Heart left ventricle (tissue), 16 donors: ENCODE measurements around the gene MRPL20. TPM values are rescaled to one million over a fixed set of nuclear protein-coding genes. Genes with fewer than 3 reads are reported as not detected.

Experiments
- ATAC-seq, 4 donors: fragments of 200-7000 bp; cut with Tn5 transposase; one replicate each; pipeline ENCODE4 v1.9.1; 2020 to 2022; ENCODE audit warnings: moderate library complexity in 4 of 4, mild to moderate bottlenecking in 3 of 4, moderate number of reproducible peaks in 1 of 4
- DNase-seq, 5 donors: peaks; one replicate each; pipeline ENCODE4 v3.0.0-alpha.2; 2020
- H3K27ac ChIP-seq, 12 donors: fragments of 200-600 bp; sonication (generic) in 4 of 12; one replicate each; pipeline versions ENCODE4 v1.5.0 to v1.8.0; 2016 to 2022; ENCODE audit warnings: mild to moderate bottlenecking in 2 of 12
- H3K27me3 ChIP-seq, 9 donors: fragments of 200-600 bp; sonication (generic) in 2 of 9; one replicate each; pipeline versions ENCODE4 v1.5.1 to v1.8.0; 2016 to 2022; ENCODE audit warnings: mild to moderate bottlenecking in 3 of 9
- H3K36me3 ChIP-seq, 9 donors: fragments of 200-600 bp; sonication (generic) in 2 of 9; one replicate each; pipeline versions ENCODE4 v1.5.0 to v1.8.0; 2018 to 2022; ENCODE audit warnings: mild to moderate bottlenecking in 2 of 9
- H3K4me1 ChIP-seq, 12 donors: fragments of 200-600 bp; sonication (generic) in 4 of 12; one replicate each; pipeline versions ENCODE4 v1.5.0 to v1.8.0; 2016 to 2022; ENCODE audit warnings: mild to moderate bottlenecking in 3 of 12
- H3K4me3 ChIP-seq, 12 donors: fragments of 200-600 bp; sonication (generic) in 4 of 12; one replicate each; pipeline versions ENCODE4 v1.5.0 to v1.8.0; 2017 to 2022; ENCODE audit warnings: mild to moderate bottlenecking in 9 of 12, moderate library complexity in 4 of 12
- H3K9me3 ChIP-seq, 12 donors: fragments of 200-600 bp; sonication (generic) in 4 of 12; one replicate each; pipeline versions ENCODE4 v1.5.0 to v1.8.0; 2016 to 2022; ENCODE audit warnings: mild to moderate bottlenecking in 1 of 12
- POLR2A ChIP-seq, 2 donors: fragments of 450-650 bp; IDR thresholded peaks; one replicate each; pipeline ENCODE4 v1.6.1; 2017; ENCODE audit warnings: antibody characterized with exemption in 2 of 2, mild to moderate bottlenecking in 2 of 2, moderate library complexity in 2 of 2
- WGBS, 4 donors: extraction: QIAGEN DNeasy Blood & Tissue Kit in 2 of 4; methylation state at CpG; one replicate each; pipeline versions ENCODE4 v1.1.5 to v1.1.7; 2013 to 2018; 5-methylcytosine and 5-hydroxymethylcytosine counted together
- intact Hi-C, 10 donors: fragments of 100-400 bp; cut with DNase I; formaldehyde crosslinking; loops; one replicate each; pipeline versions ENCODE4 v1.11.1 to v1.14.2; 2022
- polyA plus RNA-seq, 2 donors: library from polyadenylated mRNA; stranded (reverse); fragments of 200-250 nt; gene quantifications; one replicate each; pipeline ENCODE4 v1.2.3, GENCODE V29; 2013
- total RNA-seq, 9 donors: library from RNA; depleted of rRNA in 2 of 9; stranded (reverse); fragments of >200 nt in 2 of 9; fragmentation: NEBNext Ultra II Directional in 3 of 9; extraction: Animal tissue kit (Norgen Biotek cat#: 25700) in 3 of 9; gene quantifications; one replicate each; pipeline versions ENCODE4 v1.1.0 to v1.2.4, GENCODE V29; 2016 to 2023
- TF ChIP-seq, protein P1 (sequence below), 12 donors: fragments of 200-600 bp; sonication (generic) in 4 of 12; IDR thresholded peaks; one replicate each; pipeline versions ENCODE4 v1.5.0 to v1.8.0; 2018 to 2022; ENCODE audit warnings: antibody characterized with exemption in 12 of 12, mild to moderate bottlenecking in 5 of 12
- donor health status: ischemic (EF 13 %, LVEDD 7.1; RV severe dilation, severe dysfunction).
- donor health status: healthy with polysubstance abuse.
- donor health status: DM: no; HTN: yes; CAD: no.
- donor health status: DM: no; HTN: no; CAD: no.
- donor health status: ischemic (EF 25% LVEDD 6.9; RV normal size, moderate dysfunction).
- donor health status: ischemic (EF 25% LVEDD 5.7; RV mildly dilated, moderate dysfunction).
- donor health status: healthy.
- donor health status: DM: yes; HTN: yes; CAD: no.
- donor health status: ischemic (EF 35%, LVEDD 5.7; RV mildly dilated, moderate dysfunction).
- donor health status: nonischemic (EF 11% LVEDD 7.7; RV severe dilation, severe dysfunction).
- donor health status: DM: yes; HTN: yes; CAD: no.
- donor health status: PGD.
- donor health status: ischemic (EF 29% LVEDD 5.4; RV normal size, mild dysfunction).
- donor health status: nonischemic (EF 23%, LVEDD 6.1; RV moderate dilation, normal function).

Gene MRPL20
- total and polyA plus RNA-seq, 11 donors = 112 to 238 (median 141) TPM

DNA sequence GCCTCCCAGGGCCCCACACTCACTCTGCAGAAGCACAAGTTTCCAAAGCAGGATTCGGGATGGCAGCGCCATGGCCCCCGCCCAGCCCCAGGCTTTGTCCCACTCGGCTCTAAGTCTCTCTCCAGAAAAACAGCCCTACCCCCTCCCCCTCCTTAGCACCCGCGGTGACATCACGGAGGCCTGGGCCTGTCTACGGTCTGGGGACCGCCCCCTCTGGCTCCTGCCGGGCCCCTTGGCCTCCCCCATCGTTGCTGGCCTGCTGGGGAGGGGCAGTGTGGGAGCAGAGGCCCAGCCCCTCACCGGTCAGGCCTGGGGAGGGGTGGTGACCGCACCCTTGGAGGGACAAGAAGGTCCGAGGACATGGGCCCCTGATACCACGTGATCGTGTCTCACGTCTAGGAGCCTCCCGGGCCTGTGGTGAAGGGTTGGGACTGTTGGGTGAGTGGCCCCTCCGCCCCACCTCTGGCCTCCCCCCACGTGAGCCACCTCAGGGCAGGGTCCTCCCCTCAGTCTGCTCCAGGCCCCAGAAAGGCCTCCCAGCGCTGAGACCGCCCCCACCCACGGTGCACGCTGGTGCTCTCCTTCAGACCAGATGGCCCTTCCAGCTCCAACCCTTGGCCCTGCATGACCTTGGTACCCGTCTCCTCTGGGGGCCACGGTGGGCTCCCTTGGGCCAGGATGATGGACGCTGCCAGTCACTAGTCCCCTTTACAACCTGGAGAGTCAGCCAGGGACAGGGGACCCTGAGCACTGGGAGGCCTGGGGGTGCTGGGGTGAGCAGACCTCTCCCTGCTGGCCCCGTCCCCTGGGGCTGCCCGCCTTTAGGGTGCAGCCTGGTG, 48.4 kb downstream of the MRPL20 start, which contains the start of gene MXRA8:
Gene MXRA8, minus strand, starts transcription at position 123 of the 839 bp plus-strand sequence. Its CDS starts 51 bp downstream, at position 72.
- intact Hi-C loops = no loop called here
- Histone ChIP-seq H3K27me3 (peaks cover 4 to 45% (median 20%) of the 10 kb centered on the region in 9 donors), H3K4me3 (peak within 1 kb of the TSS; percentile 6 to 81 (median 54)), H3K36me3 (peaks cover 0 to 11% (median 0%) of the 10 kb centered on the region in 9 donors), H3K27ac (peak within 1 kb of the TSS; percentile 53 to 91 (median 80)), H3K4me1 (peaks cover 0 to 50% (median 23%) of the 10 kb centered on the region in 12 donors), H3K9me3 (no peaks in the 10 kb centered on the region)
- TF ChIP-seq, protein P1, sequence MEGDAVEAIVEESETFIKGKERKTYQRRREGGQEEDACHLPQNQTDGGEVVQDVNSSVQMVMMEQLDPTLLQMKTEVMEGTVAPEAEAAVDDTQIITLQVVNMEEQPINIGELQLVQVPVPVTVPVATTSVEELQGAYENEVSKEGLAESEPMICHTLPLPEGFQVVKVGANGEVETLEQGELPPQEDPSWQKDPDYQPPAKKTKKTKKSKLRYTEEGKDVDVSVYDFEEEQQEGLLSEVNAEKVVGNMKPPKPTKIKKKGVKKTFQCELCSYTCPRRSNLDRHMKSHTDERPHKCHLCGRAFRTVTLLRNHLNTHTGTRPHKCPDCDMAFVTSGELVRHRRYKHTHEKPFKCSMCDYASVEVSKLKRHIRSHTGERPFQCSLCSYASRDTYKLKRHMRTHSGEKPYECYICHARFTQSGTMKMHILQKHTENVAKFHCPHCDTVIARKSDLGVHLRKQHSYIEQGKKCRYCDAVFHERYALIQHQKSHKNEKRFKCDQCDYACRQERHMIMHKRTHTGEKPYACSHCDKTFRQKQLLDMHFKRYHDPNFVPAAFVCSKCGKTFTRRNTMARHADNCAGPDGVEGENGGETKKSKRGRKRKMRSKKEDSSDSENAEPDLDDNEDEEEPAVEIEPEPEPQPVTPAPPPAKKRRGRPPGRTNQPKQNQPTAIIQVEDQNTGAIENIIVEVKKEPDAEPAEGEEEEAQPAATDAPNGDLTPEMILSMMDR (IDR thresholded peaks at IDR 0.05) = no peak
- peak in 1 of 2 donors; percentile 57 for TF ChIP-seq POLR2A (IDR thresholded peaks at IDR 0.05)
- 31 to 34% (median 33%) methylated on average over 20 to 29 of the region's 29 CpGs for WGBS, 4 donors
- peak; percentile 68 to 80 (median 68) for ATAC-seq
- peak; percentile 79 to 90 (median 83) for DNase-seq

DNA sequence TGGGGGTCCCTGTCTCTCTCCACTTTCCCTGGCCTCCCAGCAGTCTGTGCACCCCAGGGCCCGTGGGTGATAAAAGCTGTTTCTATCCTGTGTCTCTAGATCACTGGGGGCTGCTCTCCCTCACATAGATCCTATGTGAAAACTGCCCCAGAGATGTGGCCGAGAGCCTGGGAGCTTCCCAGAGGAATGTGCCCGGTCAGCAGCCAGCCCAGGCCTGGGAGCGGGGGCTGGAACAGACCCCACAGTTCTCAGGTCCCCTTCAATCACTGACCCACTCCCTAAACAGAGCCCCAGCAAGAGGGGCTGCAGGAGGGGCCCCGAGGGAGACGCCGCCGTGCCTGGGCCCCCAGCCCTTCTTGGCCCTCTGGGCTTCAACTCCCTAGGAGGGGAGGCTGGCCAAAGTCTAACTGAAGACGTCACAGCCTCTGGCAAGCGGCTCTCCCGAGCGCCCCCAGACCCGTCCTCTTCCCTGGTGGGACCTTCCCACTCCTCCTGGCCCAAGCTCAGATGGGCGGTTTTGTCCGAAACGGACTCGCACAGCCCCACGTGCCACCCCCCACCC, 49.1 kb downstream of the MRPL20 start:
- peaks cover 0 to 57% (median 30%) of the 10 kb centered on the region in 12 donors for H3K4me1 ChIP-seq
- H3K36me3 ChIP-seq = peaks cover 0 to 17% (median 0%) of the 10 kb centered on the region in 9 donors
- intact Hi-C loops = no loop called here
- peak in 3 of 5 donors; percentile 15 to 36 (median 26) for DNase-seq
- H3K27ac ChIP-seq = peak overlapping the region; percentile 38 to 91 (median 80)
- peaks cover 4 to 52% (median 23%) of the 10 kb centered on the region in 9 donors for H3K27me3 ChIP-seq
- no peaks in the 10 kb centered on the region for H3K9me3 ChIP-seq
- ATAC-seq = no peak
- no peak for TF ChIP-seq POLR2A (IDR thresholded peaks at IDR 0.05)
- TF ChIP-seq, protein P1 (IDR thresholded peaks at IDR 0.05) = no peak
- WGBS, 4 donors = 15 to 20% (median 19%) methylated on average over 8 to 18 of the region's 18 CpGs
- H3K4me3 ChIP-seq = peak overlapping the region; percentile 6 to 81 (median 54)

DNA sequence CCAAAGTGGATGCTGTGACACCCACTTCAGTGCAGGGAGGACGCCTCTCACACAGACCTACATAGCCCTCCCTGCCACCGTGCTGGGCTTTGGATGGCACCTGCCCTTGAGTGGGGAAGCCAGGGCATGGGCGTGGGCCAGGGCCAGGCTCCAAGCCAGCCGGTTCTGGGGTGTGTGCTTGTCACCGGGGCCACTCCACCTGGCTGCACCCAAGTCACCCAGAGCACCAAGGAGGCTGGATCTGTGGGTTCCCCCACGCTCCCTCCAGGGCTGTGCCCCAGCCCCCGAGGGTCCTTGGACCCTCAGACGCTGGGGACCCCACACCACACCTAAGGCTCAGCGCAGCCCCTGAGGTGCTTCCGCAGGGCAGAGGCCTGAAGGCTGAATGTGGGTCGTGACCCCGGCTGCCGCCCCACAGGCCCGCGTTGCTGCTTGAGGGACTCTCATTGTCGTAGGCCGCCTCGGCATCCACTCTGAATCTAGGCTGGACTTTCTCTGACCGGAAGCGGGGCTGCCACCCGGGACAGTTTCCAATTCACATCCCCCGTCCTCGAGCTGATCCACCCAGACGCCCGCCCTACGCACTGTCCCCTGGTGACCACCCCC, 50.2 kb downstream of the MRPL20 start:
- intact Hi-C loops = no loop called here
- Histone ChIP-seq H3K9me3 (no peaks in the 10 kb centered on the region), H3K36me3 (peaks cover 0 to 24% (median 0%) of the 10 kb centered on the region in 9 donors), H3K27ac (peak overlapping the region in 11 of 12 donors; percentile 38 to 91 (median 83)), H3K4me3 (peak overlapping the region; percentile 14 to 81 (median 54)), H3K4me1 (peaks cover 0 to 66% (median 36%) of the 10 kb centered on the region in 12 donors), H3K27me3 (peaks cover 4 to 55% (median 23%) of the 10 kb centered on the region in 9 donors)
- TF ChIP-seq POLR2A (IDR thresholded peaks at IDR 0.05) = no peak
- TF ChIP-seq, protein P1 (IDR thresholded peaks at IDR 0.05) = no peak
- DNase-seq (peak in 1 of 5 donors; percentile 53), ATAC-seq (no peak)
- WGBS, 4 donors = 42 to 57% (median 52%) methylated on average over 21 to 26 of the region's 26 CpGs
